Loucy (cell line): ENCODE data around the gene JDP2.

Experiments used
- CTCF ChIP-seq: fragments of 200-600 bp; sonication (generic); conservative IDR thresholded peaks from 2 replicates; pipeline ENCODE4 v1.5.1; 2014; ENCODE audit warnings: mild to moderate bottlenecking, antibody characterized with exemption, low read length
- EZH2phosphoT487 ChIP-seq: fragments of 200-600 bp; IDR thresholded peaks from 2 replicates; pipeline ENCODE4 v1.6.1; 2018; ENCODE audit warnings: antibody characterized with exemption, mild to moderate bottlenecking, moderate library complexity, borderline replicate concordance

DNA sequence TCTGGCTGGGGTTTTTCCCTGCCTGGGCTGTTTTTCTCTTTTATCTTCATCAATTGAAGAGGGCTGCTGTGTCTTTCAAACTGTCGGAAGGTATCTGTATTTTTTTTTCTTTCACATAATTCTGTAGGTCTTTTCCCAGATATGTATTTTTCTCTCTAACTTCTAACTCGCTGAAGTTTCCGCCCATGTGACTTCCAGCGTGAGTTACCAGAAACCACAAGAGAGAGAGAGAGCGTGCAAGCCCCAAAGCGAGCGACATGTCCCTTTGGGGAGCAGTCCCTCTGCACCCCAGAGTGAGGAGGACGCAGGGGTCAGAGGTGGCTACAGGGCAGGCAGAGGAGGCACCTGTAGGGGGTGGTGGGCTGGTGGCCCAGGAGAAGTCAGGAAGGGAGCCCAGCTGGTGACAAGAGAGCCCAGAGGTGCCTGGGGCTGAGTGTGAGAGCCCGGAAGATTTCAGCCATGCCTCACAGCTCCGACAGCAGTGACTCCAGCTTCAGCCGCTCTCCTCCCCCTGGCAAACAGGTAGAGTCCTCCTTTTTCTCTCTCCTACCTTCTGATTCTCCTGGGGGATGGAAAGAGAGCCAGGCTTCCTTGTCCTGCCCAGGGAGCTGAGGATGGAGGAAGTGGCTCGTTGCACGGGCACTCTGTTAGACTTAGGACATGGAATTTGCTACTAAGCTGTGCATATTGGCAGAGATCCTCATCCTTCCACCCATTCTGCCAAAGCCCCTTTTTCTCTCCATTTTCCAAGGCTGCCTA is 94.6 kb downstream of the JDP2 start, which contains the start of gene BATF:
- no peak for TF ChIP-seq CTCF
- TF ChIP-seq EZH2phosphoT487, result no peak
